Gastroesophageal sphincter (tissue), 3 donors: ENCODE measurements around the gene OCA2.

Experiments used
- EP300 ChIP-seq: sonication (generic); formaldehyde crosslinking; IDR thresholded peaks from one replicate; pipeline ENCODE4 v1.6.1; 2017; ENCODE audit warnings: antibody characterized with exemption, mild to moderate bottlenecking
- POLR2A ChIP-seq, 2 donors: fragments of 450-650 bp; IDR thresholded peaks; one replicate each; pipeline ENCODE4 v1.6.1; 2017; ENCODE audit warnings: antibody characterized with exemption in 2 of 2, mild to moderate bottlenecking in 2 of 2, moderate library complexity in 1 of 2
- TF ChIP-seq, protein P1 (sequence below), 4 experiments: fragments of 200-600 bp in 2 of 4; fragments of 450-650 bp in 2 of 4; sonication (generic) in 1 of 4; IDR thresholded peaks; one replicate each; pipeline ENCODE4 v1.5.1; 2017 to 2019; ENCODE audit warnings: antibody characterized with exemption in 4 of 4, mild to moderate bottlenecking in 2 of 4, moderate library complexity in 2 of 4

DNA sequence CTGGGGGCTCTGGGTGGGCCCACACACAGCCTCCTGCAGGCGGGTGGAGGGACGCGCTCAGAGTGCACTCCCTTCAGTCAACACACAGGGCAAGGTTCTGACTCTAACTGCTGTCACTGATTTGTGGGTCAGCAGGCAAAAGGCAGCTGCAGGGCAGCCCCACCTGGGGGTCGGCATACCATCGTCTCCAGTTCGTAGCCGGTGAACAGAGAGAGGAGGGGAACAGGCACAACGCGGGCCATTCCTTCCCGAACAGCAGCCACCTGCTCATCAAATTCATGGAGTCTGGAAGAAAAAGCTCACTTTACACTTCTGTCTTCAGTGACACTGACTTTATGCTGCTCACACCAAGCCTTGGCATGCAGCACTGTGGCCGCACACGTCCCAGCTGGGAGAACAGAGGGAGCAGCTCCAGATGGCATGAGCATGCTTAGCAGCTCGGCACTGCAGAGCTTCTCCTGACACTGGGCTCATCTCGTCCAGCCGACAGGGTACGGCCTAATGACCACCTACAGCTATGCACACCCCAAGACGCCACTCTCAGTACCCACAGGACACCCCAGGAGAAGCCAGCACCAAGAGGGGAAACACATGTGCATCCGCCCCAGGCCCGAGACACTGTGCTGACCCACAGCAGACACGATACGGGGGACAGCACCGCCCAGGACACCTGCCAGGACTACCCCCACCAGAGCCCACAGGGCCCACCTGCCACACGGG, 14.4 kb upstream of the OCA2 start:
- TF ChIP-seq, protein P1, sequence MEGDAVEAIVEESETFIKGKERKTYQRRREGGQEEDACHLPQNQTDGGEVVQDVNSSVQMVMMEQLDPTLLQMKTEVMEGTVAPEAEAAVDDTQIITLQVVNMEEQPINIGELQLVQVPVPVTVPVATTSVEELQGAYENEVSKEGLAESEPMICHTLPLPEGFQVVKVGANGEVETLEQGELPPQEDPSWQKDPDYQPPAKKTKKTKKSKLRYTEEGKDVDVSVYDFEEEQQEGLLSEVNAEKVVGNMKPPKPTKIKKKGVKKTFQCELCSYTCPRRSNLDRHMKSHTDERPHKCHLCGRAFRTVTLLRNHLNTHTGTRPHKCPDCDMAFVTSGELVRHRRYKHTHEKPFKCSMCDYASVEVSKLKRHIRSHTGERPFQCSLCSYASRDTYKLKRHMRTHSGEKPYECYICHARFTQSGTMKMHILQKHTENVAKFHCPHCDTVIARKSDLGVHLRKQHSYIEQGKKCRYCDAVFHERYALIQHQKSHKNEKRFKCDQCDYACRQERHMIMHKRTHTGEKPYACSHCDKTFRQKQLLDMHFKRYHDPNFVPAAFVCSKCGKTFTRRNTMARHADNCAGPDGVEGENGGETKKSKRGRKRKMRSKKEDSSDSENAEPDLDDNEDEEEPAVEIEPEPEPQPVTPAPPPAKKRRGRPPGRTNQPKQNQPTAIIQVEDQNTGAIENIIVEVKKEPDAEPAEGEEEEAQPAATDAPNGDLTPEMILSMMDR (IDR thresholded peaks at IDR 0.05), result no peak
- TF ChIP-seq POLR2A (IDR thresholded peaks at IDR 0.05), result no peak
- no peak for TF ChIP-seq EP300
